B cell (primary cell): ENCODE data around the gene ZBTB12. TPM values are rescaled to one million over a fixed set of nuclear protein-coding genes. Genes with fewer than 3 reads are reported as not detected.

Experiments
- ATAC-seq: fragments of 200-7000 bp; cut with Tn5 transposase; one replicate; pipeline ENCODE4 v1.10.0; 2021; ENCODE audit warnings: low read depth, mild to moderate bottlenecking, moderate number of reproducible peaks, moderate library complexity
- CTCF ChIA-PET: fragments of 350-600 bp; sonication (Branson Sonifier 250); formaldehyde crosslinking; loops from one replicate; lab custom pipeline; 2021; ENCODE audit warnings: antibody characterized with exemption, inconsistent platforms; lab: Charles Lee
- POLR2A ChIA-PET: fragments of 350-600 bp; sonication (Branson Sonifier 250); formaldehyde crosslinking; loops from one replicate; lab custom pipeline; 2021; ENCODE audit warnings: antibody characterized with exemption; lab: Charles Lee
- DNase-seq: peaks from one replicate; pipeline ENCODE4 v3.0.0; 2013
- H2AFZ ChIP-seq: 2 replicates; pipeline ENCODE4 v1.6.1; 2012; ENCODE audit warnings: mild to moderate bottlenecking, low read depth, low read length; ENCODE audit not compliant: insufficient read depth, poor library complexity, severe bottlenecking
- H3K27ac ChIP-seq, 2 donors: 1 replicate in 1 of 2; 2 replicates in 1 of 2; pipeline ENCODE4 v1.5.1; 2012 to 2013; ENCODE audit warnings: low read length in 2 of 2, mild to moderate bottlenecking in 2 of 2, moderate library complexity in 1 of 2
- H3K27me3 ChIP-seq, 4 experiments: fragments of 200-600 bp in 1 of 4; sonication (generic) in 1 of 4; replicated peaks in 1 of 4; 1 replicate in 2 of 4; 2 replicates in 2 of 4; pipeline versions ENCODE4 v1.6.1 to v1.7.0; 2013 to 2016; ENCODE audit warnings: low read length in 3 of 4, mild to moderate bottlenecking in 2 of 4, mixed read lengths in 1 of 4, moderate library complexity in 1 of 4; ENCODE audit not compliant: insufficient read depth in 4 of 4, control insufficient read depth in 3 of 4; ENCODE audit errors: control extremely low read depth in 1 of 4
- H3K36me3 ChIP-seq, 2 experiments: replicated peaks in 1 of 2; 1 replicate in 1 of 2; 2 replicates in 1 of 2; pipeline versions ENCODE4 v1.6.1 to v1.7.1; 2013; ENCODE audit warnings: low read length in 1 of 2; ENCODE audit not compliant: insufficient read depth in 2 of 2, control insufficient read depth in 1 of 2; ENCODE audit errors: control extremely low read depth in 1 of 2, extremely low read depth in 1 of 2
- H3K4me1 ChIP-seq, 2 donors: fragments of 200-600 bp in 1 of 2; sonication (generic) in 1 of 2; 1 replicate in 1 of 2; 2 replicates in 1 of 2; pipeline versions ENCODE4 v1.5.1 to v1.6.1; 2013 to 2017; ENCODE audit warnings: low read length in 2 of 2; ENCODE audit not compliant: control insufficient read depth in 2 of 2, insufficient read depth in 2 of 2
- H3K4me2 ChIP-seq: replicated peaks from 2 replicates; pipeline ENCODE3; 2012; ENCODE audit warnings: mild to moderate bottlenecking, low read depth, low read length; ENCODE audit not compliant: poor library complexity, severe bottlenecking
- H3K4me3 ChIP-seq, 5 experiments: fragments of 200-600 bp in 1 of 5; sonication (generic) in 1 of 5; 1 replicate in 3 of 5; 2 replicates in 2 of 5; pipeline versions ENCODE4 v1.5.1 to v1.7.0; 2011 to 2016; ENCODE audit warnings: low read length in 4 of 5, mild to moderate bottlenecking in 4 of 5, low read depth in 2 of 5, control low read depth in 1 of 5, moderate library complexity in 1 of 5; ENCODE audit not compliant: insufficient read depth in 1 of 5; ENCODE audit errors: control extremely low read depth in 1 of 5, extremely low read depth in 1 of 5
- H3K79me2 ChIP-seq: fragments of 200-600 bp; sonication (generic); one replicate; pipeline ENCODE4 v1.6.0; 2016; ENCODE audit warnings: low read length; ENCODE audit not compliant: control insufficient read depth, insufficient read depth
- H3K9ac ChIP-seq: fragments of 200-600 bp; sonication (generic); 2 replicates; pipeline ENCODE4 v1.6.1; 2017; ENCODE audit warnings: mild to moderate bottlenecking, low read length, moderate library complexity
- H3K9me3 ChIP-seq, 3 donors: one replicate each; pipeline versions ENCODE4 v1.6.1 to v1.7.1; 2013; ENCODE audit warnings: low read length in 2 of 3; ENCODE audit not compliant: control insufficient read depth in 2 of 3, insufficient read depth in 1 of 3; ENCODE audit errors: control extremely low read depth in 1 of 3
- H4K20me1 ChIP-seq: 2 replicates; pipeline ENCODE4 v1.6.0; 2012; ENCODE audit warnings: mild to moderate bottlenecking, low read length; ENCODE audit not compliant: insufficient read depth, control insufficient read depth, poor library complexity, severe bottlenecking
- H3K27ac Mint-ChIP-seq: one replicate; pipeline ENCODE4 v1.8.0; 2021; ENCODE audit warnings: mixed read lengths
- H3K27me3 Mint-ChIP-seq: one replicate; pipeline ENCODE4 v1.8.0; 2021; ENCODE audit warnings: mixed read lengths
- H3K4me1 Mint-ChIP-seq: one replicate; pipeline ENCODE4 v1.8.0; 2021; ENCODE audit warnings: mixed read lengths
- H3K4me3 Mint-ChIP-seq: one replicate; pipeline ENCODE4 v1.8.0; 2021; ENCODE audit warnings: mixed read lengths
- H3K9me3 Mint-ChIP-seq: one replicate; pipeline ENCODE4 v1.8.0; 2022; ENCODE audit warnings: mixed read lengths; ENCODE audit not compliant: insufficient read depth
- CTCF ChIP-seq: fragments of 200-600 bp; IDR thresholded peaks from one replicate; pipeline ENCODE4 v1.8.0; 2022; ENCODE audit warnings: antibody characterized with exemption, mild to moderate bottlenecking
- EZH2 ChIP-seq: IDR thresholded peaks from 2 replicates; pipeline ENCODE4 v1.6.1; 2012; ENCODE audit warnings: borderline replicate concordance, low read depth, mild to moderate bottlenecking, moderate library complexity, low read length; ENCODE audit not compliant: insufficient read depth, poor library complexity, severe bottlenecking
- WGBS: methylation state at CpG from one replicate; pipeline ENCODE4 v1.1.5; 2013; ENCODE audit warnings: missing lambda C conversion rate; ENCODE audit not compliant: insufficient coverage; 5-methylcytosine and 5-hydroxymethylcytosine counted together
- intact Hi-C: fragments of 100-400 bp; cut with micrococcal nuclease; formaldehyde crosslinking; loops from one replicate; pipeline ENCODE4 v1.10.0; 2022
- polyA plus RNA-seq: library from polyadenylated mRNA; depleted of rRNA; stranded (reverse); fragments of >200 nt; gene quantifications from 2 replicates; pipeline ENCODE4 v1.2.3, GENCODE V29; 2012
- total RNA-seq, 2 donors: library from RNA; stranded (reverse); fragments of 120-200 nt in 1 of 2; gene quantifications; 1 replicate in 1 of 2; 2 replicates in 1 of 2; pipeline versions ENCODE4 v1.2.3 to v1.2.4, GENCODE V29; 2013 to 2022

ZBTB12 gene
- total and polyA plus RNA-seq, 2 donors (not counting 1 experiment from before 2014, with no cell fraction given), result 1.4 to 8.9 TPM

- no peaks in the 10 kb centered on the region for H3K9me3 Mint-ChIP-seq
- CTCF ChIA-PET, result interaction anchor here (0.6 kb wide), 1 partner anchor 231 kb away, joined by 3 read pairs; no protein-coding TSS in a partner anchor
- no peak overlapping the region for H2AFZ ChIP-seq
- ATAC-seq (no peak), DNase-seq (no peak)
- H3K36me3 ChIP-seq, result peaks cover 2 to 62% of the 10 kb centered on the region in 2 experiments
- no peaks in the 10 kb centered on the region for H3K4me1 ChIP-seq
- H3K79me2 ChIP-seq, result no peaks in the 10 kb centered on the region
- no peak overlapping the region for H3K9ac ChIP-seq
- H3K27ac Mint-ChIP-seq, result no peak overlapping the region
- H3K27me3 Mint-ChIP-seq, result no peaks in the 10 kb centered on the region
- no peak overlapping the region for H3K4me3 Mint-ChIP-seq
- no peak overlapping the region for H3K4me2 ChIP-seq
- no peaks in the 10 kb centered on the region for H3K4me1 Mint-ChIP-seq
- 94% methylated on average over 6 of the region's 6 CpGs for WGBS
- H3K9me3 ChIP-seq, result no peaks in the 10 kb centered on the region
- POLR2A ChIA-PET, result no interaction called here
- no peak overlapping the region for H3K27ac ChIP-seq
- intact Hi-C loops, result no loop called here
- H4K20me1 ChIP-seq, result no peaks in the 10 kb centered on the region
- no peak overlapping the region for H3K4me3 ChIP-seq
- H3K27me3 ChIP-seq, result no peaks in the 10 kb centered on the region
- no peak for TF ChIP-seq CTCF
- TF ChIP-seq EZH2, result no peak
Observed at GRCh38 chr6:31882344-31882743, 19.5 kb downstream of the ZBTB12 start.

GRCh38 chr6:31881136-31881859, 20.6 kb downstream of the ZBTB12 start:
- H3K4me3 Mint-ChIP-seq, result no peak overlapping the region
- no peak for DNase-seq
- no peak for TF ChIP-seq CTCF
- peaks cover 0 to 53% of the 10 kb centered on the region in 2 experiments for H3K36me3 ChIP-seq
- ChIA-PET POLR2A (no interaction called here), CTCF (no interaction called here)
- no peak overlapping the region for H3K9ac ChIP-seq
- H3K9me3 Mint-ChIP-seq, result no peaks in the 10 kb centered on the region
- no peaks in the 10 kb centered on the region for H4K20me1 ChIP-seq
- H3K4me1 ChIP-seq, result no peaks in the 10 kb centered on the region
- H3K27me3 Mint-ChIP-seq, result no peaks in the 10 kb centered on the region
- H3K79me2 ChIP-seq, result no peaks in the 10 kb centered on the region
- H3K4me3 ChIP-seq, result no peak overlapping the region
- no peaks in the 10 kb centered on the region for H3K9me3 ChIP-seq
- ATAC-seq, result no peak
- WGBS, result 98% methylated on average over 8 of the region's 9 CpGs
- H3K27me3 ChIP-seq, result no peaks in the 10 kb centered on the region
- no peak overlapping the region for H2AFZ ChIP-seq
- no peaks in the 10 kb centered on the region for H3K4me1 Mint-ChIP-seq
- no peak overlapping the region for H3K27ac ChIP-seq
- H3K27ac Mint-ChIP-seq, result no peak overlapping the region
- no peak overlapping the region for H3K4me2 ChIP-seq
- intact Hi-C loops, result no loop called here
